Hepatocyte (in vitro differentiated cells): ENCODE data around the gene AQP12A.

Experiments
- EZH2 ChIP-seq: fragments of 200-600 bp; sonication (generic); IDR thresholded peaks from 2 replicates; pipeline ENCODE4 v1.6.1; 2016; ENCODE audit warnings: antibody characterized with exemption, mild to moderate bottlenecking, borderline replicate concordance
- EZH2phosphoT487 ChIP-seq: fragments of 200-600 bp; sonication (generic); IDR thresholded peaks from one replicate; pipeline ENCODE4 v1.6.1; 2018; ENCODE audit warnings: antibody characterized with exemption, mild to moderate bottlenecking, low read depth, moderate library complexity; ENCODE audit not compliant: unreplicated experiment, severe bottlenecking
- TF ChIP-seq, protein P1 (sequence below): fragments of 200-600 bp; sonication (generic); IDR thresholded peaks from 2 replicates; pipeline ENCODE4 v1.5.1; 2016; ENCODE audit warnings: antibody characterized with exemption, mild to moderate bottlenecking; ENCODE audit not compliant: poor library complexity

DNA sequence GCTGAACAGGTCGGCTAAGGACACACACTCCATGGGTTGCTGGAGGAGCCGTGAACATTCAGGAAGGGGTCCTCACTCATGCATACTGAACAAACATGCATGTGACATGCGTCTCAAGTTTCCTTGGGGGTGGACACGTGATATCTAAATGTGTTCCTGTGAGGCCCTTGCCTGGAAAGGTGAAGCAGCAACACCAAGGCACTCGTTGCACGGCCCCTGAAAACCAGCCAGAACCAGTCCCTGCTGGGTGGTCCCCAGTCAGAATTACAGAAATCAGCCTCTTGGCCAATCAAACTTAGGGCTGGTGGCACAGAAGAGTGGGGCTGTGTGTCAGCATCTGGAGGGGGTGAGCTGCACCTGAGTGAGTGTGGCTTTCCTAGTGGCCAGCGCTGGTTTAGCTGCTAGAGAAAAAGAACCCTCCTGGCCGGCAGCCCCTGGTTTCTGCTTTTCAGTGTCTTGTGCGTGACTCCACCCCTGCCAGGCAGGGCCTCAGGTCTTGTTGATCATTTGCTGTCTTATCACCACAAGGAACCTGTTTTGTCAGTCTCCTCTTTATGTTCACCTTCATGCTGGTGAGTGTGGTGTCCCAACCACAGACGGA is 5.8 kb upstream of the AQP12A start:
- TF ChIP-seq EZH2 (no peak), EZH2phosphoT487 (no peak)
- TF ChIP-seq, protein P1, sequence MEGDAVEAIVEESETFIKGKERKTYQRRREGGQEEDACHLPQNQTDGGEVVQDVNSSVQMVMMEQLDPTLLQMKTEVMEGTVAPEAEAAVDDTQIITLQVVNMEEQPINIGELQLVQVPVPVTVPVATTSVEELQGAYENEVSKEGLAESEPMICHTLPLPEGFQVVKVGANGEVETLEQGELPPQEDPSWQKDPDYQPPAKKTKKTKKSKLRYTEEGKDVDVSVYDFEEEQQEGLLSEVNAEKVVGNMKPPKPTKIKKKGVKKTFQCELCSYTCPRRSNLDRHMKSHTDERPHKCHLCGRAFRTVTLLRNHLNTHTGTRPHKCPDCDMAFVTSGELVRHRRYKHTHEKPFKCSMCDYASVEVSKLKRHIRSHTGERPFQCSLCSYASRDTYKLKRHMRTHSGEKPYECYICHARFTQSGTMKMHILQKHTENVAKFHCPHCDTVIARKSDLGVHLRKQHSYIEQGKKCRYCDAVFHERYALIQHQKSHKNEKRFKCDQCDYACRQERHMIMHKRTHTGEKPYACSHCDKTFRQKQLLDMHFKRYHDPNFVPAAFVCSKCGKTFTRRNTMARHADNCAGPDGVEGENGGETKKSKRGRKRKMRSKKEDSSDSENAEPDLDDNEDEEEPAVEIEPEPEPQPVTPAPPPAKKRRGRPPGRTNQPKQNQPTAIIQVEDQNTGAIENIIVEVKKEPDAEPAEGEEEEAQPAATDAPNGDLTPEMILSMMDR, result no peak
